ENCODE results near the gene SH2D2A.

Gene SH2D2A

DNA sequence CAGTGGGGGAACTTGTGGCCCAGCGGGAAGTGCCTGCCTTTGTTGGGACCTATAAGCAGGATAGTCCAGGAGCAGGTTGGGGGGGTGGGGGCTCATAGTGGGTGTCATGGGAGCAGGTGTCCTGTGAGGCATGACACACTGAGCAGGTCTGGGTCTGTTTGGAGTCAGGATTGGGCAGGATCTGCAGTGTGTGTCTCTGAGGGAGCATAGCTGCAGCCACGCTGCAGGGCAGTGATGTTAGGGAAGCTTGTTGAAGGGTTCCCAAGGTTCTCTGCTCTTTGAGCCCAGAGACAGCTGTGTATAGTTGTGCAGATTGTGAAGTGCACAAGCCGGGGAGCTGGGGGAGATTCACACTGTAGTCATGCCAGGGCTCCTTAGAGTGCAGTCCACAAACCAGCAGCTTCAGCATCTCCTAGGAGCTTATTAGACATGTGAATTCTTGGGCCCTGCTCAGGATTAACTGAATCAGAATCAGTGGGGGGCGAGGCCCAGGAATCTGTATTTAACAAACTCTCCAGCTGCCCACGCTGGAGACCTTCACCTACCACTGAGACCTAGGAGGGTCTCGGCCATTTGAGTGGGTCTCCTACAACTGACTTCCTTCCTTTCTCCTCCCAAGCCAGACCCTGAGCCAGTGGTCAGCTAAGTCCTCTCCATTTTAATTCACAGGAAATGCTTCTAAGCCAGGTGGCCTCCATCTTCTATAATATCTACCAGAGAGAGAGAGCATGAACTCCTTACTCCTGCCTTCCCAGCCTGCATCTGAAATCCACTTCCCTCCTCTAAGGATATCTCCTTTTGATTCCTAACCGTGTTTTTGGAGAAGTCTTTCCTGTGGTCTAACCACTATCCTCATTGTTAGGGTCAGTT, 31.2 kb upstream of the SH2D2A start:
- no peak for DNase-seq

DNA sequence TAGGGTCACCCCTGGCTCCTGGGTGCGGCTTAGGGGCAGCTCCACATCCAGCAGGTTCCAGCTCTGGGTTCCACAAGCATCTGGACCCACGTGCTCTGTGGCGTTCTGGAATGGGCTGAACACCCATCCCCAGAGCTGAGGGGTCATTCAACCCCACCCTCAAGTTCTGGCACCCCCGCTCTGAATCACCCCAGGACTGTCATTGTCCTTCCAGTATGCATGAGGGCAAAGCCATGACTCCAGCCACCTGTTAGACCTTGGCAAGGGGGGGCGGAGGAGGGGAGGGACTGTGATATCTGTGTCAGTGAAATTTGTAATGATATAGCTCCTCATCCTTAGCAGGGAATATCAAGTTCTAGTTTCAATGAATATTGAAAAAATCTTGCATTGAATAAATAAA, 30.0 kb upstream of the SH2D2A start:
- DNase-seq = no peak

DNA sequence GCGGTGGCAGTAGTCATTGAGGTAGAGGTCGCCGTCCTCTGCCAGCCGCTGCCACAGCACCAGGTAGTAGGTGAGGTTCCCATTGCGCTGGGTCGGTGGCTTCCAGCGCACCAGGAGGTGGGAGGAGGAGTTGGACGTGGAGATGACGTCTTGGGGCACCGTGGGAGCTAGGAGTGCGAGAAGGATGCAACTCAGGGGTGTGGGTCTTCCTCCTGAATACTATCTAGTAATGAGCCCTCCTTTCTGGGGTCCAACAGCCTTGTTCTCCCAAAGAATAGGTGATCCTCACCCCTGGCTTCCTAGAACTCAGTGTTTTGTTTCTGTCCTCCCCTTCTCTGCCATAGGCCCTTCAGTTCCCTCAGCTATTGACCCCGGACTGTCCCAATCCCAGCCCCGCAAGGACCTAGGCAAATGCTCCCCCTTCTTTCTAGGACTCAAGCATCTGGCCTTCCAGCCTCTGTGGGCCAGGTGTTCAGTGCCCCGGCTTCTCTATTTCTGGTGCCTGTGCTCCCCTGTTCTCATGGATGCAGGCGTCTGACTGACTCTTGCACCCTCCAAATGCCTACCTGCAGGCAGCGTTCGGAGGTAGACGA, 29.4 kb upstream of the SH2D2A start:
- no peak for DNase-seq

DNA sequence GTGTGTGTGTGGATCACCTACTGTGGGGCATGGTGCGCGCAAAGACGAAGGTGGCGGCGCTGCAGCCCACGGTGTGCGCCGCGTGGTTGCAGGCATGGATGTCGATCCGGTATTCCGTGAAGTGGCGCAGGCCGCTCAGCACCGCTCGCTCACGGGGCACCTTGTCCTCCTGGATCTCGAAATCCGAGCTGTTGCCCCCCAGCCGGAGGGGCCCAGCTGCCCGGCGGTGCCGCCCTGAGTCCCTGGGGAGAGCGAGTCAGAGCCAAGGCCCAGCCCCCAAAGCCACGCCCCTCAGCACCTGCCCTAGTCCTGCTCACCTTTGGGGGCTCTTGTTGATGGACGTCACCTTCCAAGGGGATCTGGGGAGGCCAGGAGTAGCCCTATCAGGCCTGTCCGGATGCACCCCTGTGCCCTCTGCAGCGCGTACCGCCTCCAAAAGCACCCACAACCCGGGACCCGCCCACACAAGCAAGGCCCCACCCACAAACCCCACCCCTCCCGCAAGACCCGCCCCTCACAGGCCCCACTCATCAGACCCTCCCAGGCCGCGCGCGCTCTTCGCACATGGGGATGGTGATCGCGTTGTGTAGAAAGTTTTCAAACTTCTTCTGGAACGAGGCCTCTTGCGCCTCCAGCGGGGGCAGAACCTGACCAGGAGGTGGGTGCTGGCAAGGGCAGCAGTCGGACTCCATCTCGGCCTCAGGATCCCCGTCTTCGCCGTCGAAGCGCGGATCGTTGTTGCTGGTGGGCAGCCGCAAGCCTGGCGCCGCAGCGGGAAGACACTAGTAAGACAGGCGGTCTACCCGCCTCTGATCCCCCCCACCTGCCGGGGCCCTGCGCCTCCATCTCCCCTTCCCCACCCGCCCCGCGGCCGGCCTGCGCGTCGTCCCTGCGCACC, 28.7 kb upstream of the SH2D2A start:
- no peak for DNase-seq

DNA sequence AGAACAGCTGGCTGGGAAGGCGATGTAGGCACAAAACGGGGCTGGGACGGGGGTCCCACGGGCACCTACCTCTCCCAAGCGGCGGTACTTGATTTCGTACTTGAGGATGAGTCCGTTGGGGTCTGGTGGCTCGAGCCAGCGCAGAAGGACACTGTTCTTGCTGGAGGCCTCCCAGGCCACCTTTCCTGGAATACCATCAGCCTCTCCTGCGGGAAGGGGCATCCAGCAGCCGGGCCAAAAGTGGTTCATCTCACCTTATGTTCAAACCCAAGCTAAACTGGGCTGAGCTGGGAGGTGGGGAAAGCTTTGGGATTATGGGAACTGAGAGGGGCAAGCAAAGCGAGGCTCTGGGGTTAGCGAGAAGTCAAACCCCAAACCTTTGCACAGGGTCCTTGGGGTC, 28.0 kb upstream of the SH2D2A start:
- no peak for DNase-seq

DNA sequence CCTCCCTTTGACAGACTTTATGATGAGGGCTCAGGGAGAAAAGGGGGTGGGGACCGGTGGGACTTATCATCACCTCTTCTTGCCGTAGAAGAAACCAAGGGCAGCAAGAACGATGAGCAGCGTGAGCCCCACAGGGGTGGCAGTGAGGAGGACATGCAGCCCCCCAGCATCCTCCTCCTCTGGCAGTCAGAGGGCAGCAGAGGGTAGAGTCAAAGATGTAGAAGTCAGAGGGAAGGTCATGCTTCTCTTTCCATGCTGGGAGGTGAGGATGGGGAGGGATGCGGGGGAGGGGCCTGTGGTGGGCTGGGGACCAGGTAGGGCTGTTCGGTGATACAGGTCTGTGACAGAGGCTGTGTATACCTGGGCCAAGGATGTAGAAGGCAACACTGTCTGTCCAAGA, 27.5 kb upstream of the SH2D2A start:
- no peak for DNase-seq

DNA sequence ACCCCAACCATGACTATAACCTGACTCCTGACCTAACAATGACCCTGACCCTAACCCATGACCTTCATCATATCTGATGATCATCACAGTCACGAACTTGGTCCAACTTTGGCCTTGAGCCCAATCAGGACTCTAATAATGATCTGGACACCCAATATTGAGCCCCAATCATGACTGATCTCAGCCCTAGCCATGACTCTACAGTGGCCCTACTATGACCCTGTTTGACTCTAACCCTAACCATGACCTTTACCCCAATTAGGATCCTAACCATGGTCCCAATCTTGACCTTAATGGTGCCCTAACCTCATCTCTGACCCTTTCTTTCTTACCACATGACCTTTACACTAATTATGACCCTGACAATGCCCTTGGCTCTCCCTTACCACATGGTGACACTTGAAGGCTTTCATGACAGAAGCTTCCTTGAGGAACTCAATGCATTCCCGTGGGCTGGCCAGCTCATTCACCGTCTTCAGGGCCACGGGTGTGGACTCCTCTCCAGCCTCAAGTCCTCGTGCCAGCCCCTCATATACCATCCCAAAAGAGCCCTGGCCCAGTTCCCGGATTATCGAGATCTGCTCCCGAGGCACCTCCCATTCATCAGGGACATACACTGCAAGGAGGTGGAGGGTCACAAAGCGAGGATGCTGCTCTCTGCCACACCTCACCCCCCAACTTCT, 26.1 kb upstream of the SH2D2A start:
- DNase-seq = no peak

DNA sequence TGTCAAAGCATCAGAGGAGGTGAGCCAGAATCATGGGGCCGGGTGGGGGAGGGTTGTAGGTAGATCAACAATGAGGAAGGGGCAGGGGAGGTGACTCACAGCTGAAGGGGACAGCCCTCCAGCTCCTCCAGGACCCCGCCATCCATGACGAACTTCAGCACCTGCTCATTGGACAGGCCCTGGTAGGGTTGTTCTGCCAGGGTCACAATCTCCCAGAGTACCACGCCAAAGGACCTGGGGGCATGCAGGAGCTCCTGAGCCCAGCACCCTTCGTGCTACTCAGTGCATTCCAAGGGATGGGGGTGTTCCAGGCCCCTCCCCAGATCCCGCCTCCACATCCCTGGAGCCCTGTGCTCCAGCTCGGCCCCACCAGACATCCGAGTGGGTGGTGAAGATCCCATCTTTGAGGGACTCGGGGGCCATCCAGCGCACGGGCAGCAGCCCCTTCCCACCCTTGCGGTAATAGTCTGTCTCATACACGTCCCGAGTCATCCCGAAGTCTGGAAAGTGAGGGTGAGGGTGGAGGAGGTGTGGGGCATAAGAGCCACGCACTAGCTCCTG, 24.7 kb upstream of the SH2D2A start:
- no peak for DNase-seq

DNA sequence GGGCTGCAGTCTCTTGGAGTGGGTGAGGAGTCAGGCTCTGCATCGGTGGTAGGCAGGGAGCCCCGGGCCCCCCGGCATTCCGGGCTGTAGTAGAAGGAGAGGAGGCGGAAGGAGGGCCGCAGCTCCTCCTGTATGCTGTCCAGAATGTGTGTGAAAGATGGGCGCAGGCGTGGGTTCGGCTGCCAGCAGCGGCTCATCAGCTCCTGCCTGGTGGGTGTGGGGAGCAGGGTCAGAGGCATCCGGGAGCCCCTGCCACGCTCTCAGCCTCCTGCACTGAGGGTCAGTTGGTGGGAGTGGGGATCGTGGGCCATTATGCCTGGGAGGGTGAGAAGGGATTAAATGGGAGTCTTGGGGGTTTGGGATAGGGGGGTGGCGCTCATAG, 24.2 kb upstream of the SH2D2A start:
- DNase-seq = no peak

DNA sequence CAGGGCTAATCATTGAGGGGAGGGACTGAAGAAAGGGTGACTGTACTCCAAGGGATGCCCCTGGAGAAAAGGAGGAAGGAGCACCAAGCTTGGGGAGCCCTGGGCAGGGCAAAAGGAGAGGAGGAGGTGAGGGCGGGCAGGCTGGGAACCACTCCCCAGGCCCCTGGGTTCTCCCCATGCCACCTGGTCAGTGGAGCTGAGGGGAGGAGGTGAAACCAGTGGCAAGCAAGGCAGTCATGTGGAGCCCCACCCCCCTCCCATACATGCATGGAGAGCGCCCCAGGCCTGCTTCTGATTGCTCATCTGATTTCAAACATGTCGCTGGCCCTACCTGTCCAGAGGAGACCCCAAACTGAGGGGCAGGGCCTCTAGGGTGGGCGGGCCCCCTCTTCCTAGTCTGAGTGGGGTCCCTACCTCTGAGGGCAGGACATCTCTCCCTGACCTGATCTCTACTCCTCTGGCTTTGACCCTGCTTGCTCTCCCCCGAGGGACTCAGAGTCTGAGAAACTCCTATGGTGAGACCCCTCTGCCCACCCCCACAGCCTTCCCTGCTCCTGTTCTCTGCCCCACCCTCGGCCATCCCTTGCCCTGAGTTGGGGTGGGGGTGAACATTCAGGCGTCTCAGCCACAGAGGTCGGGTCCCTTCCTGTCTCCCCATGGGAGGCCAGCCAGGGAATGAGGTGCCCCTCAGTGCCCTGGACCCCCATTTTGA, 23.7 kb upstream of the SH2D2A start:
- DNase-seq = no peak

DNA sequence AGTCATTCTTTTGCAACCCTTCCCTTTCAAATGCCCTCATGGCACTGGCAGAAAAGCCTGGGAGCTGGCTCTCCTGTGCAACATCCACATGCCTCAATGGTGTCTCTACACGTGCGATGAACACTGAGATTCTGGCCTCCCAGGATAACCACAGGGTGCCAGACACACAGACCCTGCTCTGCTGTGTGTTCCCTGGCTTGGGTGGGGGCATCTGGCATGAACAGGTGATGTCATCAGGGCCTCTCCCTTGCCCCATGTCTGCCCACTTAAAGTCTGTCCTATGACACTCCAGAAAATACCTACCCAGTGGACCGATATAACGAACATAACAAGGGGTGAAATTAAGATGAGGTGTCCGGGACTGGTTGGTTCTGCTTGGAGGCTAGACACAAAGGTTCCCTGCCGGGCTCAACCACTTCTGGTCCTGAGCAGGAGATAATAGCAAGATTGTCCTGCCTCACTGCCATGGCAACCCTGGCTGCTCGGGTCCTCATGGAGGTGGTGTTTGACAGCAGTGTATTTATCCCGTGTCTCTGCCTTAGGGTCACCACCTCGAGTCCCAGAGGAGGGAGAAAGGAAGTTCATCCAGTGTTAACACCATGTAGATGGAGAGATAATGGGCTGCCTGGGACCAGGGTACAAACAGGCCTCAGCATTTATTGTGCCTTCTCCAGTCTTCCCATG, 22.9 kb upstream of the SH2D2A start:
- DNase-seq = no peak

DNA sequence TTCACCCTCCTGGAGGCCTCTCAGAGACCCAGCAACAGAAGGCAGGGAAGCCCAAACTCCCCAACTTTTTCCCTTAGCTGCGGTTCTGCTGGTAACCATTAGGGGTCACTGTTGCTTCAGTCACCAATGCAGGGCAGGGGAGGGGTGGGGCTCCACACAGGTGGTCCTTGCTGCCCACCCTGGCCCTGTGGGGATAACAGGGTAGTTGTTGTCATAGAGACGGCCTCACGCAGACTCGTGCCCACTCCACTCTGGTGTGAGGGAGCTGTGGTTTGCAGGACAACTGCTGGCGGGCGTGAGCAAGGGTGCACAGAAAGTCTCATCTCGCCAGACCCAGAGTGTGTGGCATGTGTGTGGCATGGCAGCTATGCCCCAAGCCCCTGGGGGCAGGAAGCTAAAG, 22.3 kb upstream of the SH2D2A start:
- no peak for DNase-seq

DNA sequence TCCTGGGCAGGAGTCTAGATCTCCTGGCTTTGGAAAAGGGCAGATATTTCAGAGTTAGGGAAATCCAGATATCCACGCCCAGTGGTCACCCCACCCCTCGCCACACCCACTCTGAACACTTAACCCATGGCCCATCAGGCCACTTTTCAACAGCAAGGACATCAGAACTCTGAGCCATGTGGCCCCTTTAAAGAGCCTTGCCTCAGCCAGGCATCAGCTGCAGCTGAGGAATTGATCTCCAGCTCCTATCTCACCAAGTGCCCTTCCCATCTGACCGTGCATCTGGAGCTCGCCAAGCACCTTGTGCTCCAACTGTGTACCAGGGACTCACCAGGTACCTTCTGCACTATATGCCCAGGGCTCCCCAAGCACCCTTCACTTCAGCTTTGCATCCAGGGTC, 20.2 kb upstream of the SH2D2A start:
- no peak for DNase-seq

DNA sequence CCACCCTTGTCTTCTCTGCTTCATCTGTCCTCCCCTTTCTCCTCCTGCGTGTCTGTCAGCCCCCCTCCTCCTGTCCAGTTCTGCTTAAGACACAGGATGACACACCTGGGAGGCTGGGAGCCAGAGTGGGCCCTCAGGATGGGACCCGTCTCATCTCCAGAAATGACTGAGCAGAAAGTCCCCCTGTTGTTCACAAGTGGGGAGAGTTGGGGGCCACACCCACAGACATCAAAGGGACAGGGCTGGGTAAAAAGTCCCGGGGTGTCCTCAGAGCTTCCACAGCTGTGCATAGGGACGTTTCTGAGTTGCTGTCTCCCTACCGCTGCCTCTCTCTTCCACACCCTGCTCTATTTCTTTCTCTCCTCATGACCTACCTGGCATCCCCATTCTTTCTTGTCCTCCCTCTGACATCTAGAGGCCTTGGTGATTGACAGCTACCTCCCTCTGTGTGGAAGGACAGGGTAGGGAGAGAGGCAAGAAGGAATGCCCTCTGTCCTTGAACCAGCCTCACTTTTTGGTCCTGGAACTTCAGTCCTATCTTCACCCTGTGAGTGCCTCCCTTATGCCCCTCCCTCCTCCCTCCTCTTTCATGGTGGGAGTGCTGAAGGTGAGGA, 19.5 kb upstream of the SH2D2A start:
- DNase-seq = no peak

DNA sequence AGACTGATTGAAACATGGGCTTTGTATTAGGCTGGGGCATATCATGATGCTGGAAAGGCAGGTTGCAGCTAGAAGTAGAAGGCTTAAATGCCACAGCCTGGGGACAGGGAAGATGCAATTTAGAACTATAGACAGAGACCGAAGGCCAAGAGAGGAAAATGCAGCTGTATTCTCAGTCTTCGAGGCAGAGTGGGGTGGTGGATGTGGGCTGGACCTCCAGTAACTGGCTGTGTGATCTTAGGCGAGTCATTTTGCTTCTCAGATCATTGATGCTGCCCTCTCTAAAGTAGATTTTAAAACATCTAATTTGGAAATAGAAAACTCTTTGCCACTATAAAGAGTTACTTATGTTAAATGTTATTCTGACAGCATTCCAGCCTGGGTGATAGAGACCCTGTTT, 17.7 kb upstream of the SH2D2A start:
- no peak for DNase-seq

DNA sequence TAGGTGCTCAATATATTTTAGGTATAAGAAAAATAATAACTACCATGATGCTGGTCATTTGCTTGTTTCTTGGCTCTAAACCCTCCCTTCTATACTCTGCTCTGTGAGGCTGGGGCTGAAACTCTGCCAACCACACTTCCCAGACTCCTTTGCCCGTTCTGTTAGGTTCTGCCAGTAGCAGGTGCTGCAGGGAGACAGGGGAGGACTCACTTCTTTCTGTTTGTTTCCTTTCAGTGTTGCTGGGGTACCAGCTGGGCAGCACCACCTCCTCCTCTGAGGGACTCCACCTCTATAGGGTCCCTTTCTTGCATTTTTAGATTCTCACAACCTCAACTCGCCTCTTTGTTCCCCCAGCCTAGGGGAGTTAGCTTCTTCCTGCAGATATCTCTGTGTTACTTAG, 17.0 kb upstream of the SH2D2A start:
- no peak for DNase-seq

DNA sequence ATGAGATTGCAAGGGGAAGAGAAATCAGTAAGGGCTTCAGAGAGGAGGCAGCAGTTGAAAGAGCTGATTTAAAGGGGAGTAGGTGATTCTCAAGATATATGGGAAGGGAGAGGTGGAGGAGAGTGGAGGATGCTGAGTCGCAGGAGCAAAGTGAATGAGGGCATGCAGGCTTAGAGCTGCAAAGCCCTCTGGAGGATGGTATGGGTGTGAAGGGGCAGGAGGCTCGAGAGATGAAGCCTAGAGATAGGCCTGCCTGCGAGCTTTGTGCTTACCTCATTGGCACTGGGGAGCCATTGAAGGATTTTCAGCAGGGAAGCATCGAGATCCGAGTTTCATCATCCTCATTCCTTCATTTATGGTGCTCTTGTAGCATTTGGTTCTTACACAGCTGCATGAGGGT, 15.8 kb upstream of the SH2D2A start:
- DNase-seq = no peak

DNA sequence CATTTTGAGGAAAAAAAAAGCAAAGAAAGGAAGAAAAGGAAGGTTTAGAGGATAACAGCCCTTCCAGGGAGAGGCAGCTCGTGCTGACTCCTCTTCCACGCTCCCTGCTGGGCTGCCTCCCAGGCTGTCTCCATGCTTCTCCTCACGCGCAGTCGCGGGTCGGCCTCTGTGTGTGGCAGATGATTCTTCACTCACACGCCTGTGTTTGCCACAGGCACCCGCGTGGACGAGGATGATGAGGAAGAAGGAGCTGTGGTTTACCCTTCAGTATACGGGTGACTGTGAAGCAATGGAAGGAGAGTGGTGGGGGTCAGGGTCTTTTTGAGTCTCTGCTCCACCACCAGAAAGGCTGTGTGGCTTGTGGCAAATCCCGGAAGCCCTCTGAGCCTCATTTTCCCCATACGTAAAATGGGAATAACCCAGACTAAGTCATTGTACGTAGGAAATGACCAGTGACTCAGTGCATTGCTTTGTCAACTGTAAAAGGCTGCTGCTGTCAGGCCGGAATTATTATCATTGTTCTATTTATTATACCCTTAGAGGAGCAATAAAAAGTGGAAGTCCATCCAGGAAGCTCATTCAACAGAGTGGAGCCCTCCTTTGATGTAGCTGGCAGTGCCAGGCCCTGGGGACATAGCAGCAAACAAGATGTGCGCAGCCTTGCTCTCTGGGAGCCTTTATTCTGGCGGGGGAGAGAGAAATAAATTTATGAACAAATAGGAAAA, 11.9 kb upstream of the SH2D2A start:
- no peak for DNase-seq

DNA sequence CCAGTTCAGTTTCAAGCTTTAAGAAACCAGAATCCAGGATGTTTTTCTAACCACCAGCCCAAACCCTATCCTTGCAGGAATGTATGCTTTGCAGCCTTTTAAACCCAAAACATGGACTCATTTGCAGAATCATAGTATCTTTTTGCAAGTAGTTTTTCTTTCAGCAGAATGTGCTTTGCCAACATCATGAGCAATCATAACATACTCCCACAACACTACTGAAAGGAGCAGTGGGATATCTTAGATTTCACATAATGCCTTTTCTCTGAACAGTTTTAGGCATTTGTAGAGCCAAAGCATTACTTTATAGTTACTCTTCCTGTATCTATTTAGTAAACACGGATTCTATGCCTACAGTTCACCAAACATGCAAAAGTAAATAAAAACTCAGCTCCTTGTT, 10.0 kb upstream of the SH2D2A start:
- no peak for DNase-seq

DNA sequence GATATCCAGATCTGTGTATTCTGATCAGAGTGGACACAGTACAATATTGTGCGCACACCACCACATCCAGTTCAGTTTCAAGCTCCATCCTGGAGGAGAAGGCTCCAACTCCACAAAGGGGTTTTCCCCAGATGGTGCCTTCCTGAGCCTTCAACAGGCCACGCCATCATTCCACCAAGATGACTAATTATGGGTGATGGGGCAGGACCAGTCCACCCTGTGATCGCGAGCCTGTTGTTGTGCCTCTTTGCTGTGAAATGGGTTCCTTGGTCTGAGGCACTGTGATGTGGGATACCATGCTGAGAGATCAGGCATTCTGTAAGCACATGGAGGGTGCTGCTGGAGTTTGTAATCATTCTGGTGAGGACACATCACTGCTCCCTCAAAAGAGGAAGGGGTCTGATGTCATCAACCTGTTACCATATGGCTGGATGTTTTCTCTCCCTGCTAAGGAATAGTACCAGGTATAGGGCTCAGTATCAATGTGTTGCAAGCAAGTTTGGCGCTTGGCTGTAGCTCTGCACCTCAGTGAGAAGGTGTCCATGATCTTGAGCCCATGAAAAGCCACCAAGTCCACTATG, 6.7 kb upstream of the SH2D2A start:
- no peak for DNase-seq

Data from MV-4-11 (cell line).